HG03064 (cell line): ENCODE data around the gene DEGS2.

Experiments
- ATAC-seq: cut with Tn5 transposase; IDR thresholded peaks from one replicate; pipeline ENCODE4 v1.9.1; 2021; ENCODE audit warnings: low read depth; ENCODE audit not compliant: unreplicated experiment

DEGS2 gene

DNA sequence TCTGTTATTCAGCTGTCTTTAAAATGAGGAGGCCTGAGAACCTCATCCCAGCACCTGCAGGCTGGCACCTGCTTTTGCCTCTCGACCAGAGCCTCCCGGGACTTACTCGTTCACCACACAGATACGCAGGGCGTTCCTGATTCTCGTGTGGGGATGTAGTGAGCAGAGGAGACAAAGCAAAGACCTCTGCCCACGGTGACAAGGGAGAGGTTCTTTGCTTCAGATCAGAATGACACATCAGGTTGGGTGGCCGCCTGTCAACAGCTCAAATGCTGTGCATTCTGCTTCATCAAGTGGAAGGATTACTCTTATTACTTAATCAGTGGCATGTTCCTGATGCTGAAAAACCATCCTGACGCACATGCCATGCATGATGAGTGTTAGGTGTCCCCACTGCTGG lies 24.4 kb downstream of the DEGS2 start:
- ATAC-seq, result no peak

DNA sequence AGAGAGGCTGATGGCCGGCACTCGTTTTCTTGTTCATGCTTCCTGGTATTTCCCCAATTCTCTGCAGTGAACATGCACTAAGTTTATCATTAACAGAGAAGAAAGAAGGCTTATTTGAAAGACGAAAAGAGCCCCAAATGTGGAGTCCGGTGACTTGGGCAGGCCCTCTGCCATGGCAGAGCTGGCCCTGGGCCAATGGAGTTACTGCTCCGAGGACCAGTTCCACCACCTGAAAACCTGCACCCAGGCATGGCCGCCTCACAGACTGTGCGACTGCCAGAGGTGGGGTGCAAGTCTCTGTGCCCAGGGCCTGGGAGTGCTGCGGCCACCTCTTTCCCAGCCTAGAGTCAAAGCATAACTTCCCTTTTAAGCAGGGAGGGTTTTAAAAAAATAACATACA lies 24.9 kb downstream of the DEGS2 start:
- ATAC-seq, result no peak

DNA sequence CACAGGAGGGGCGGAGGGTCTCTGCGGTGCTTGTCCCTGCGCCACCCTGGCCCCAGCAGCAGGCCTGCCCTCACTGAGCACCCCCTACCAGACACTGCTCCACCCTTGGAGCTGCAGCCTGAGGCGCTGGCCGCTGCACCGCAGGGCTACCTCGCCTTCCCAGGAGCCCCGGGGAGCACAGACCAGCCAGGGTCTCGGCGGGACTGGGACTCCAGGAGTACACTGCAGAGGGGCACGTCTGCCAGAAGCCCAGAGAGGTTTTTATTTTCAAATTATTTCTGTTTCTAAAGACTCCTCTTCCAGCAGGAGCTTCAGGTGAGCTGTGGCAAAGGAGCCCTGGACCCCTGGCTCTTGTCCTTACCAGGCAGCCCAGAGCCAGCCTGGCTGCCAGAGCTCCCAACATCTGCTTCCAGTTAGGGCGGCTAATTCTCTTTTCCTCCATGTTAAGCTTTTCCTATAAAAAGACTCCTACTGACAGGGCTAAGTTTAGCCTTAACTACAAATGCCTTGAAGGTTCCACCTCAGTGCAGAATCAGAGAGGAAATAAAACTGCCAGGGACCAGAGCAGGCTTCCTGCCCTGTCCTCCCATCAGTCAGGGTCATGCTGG lies 26.4 kb downstream of the DEGS2 start:
- no peak for ATAC-seq

DNA sequence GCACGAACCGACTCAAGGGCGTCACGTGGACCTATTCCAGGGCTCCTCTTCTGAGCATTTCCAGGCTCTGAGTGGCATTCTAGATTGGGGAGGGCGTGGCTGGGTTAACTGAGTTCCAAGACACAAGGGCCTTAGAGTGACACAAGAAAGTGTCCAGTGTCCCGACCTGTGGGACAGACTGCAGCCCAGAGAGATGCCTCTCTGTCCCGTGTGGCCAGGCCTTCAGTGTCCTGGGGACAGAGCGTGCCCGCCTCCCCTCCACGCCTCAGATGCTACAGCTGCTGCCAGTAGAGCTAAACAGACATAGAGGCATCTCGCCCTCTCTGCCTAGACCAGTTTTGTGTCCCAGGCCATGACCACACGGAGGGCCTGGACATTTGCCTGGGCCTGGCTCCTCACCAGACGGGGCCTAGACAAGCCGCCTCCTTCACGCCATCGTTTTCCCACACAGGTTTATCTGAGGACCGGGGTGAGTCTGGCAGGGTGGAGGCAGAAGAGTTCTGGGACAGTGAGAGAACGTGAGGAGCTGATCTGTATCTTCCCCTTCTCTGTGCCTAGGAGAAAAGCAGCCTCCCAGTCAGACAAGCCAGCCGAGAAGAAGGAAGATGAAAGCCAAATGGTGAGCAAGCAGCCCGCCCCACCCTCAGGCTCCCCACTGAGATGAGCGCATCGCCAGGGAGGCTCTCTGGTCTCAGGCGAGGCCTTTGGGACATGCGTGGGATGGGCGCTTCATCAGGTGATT lies 27.1 kb downstream of the DEGS2 start:
- no peak for ATAC-seq

DNA sequence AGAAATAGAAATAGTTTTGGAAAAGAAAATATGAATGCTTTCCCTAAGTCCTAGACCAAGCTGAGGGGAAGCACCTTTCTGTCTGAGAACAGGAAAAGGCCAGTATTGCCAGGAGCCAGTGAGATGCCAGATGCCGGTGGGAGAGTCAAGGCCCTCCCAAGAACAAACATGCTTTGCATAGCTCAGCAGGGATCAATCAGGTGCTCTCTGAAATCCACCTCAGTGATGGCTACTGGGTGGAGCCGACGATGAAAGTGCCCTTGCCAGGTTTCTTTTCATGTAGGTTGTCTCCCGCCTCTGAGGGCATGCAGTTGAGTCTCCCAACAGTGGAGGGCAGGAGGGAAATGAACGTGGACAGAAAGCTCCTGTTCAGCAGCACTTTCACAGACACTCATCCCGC lies 28.3 kb downstream of the DEGS2 start:
- no peak for ATAC-seq

DNA sequence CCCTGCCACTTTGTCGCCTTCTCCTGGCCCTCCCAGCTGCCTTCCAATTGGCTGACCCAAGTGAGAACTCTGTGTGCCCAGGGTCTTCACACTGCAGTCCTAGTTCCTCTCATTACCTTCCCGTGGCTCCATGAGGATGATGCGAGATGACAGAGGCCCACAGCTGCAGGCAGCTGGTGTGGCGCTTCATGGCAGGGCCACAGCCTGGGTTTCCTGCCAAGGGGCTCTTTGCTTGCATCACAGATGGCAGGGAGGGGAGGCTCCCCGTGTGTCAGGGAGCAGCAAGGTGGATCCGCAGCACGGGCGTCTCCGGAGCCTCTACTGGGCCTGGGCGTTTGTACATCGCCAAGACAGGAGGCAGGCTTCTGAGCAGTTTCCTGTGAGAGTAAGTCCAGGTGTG lies 28.9 kb downstream of the DEGS2 start:
- ATAC-seq, result no peak

DNA sequence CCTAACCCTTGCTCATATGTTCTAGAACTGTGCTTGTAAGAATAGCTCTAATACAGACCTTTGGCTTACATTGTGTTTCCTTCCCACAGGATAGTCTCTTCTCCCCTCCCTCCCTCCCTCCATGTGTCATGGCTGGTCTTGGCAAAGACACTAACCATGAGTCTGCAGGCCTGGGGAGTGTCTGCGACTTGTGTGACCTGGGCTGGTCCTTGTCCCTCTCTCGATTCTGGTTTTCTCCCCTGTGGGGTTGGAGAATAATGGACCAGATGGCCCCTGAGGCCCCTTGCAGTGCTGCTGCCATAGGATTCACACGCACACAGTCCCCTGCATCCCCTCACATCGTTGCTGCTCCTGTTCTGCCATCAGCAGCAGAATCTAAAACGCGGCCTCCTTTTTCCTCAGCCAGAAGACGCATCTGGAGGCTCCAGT lies 30.3 kb downstream of the DEGS2 start:
- no peak for ATAC-seq

DNA sequence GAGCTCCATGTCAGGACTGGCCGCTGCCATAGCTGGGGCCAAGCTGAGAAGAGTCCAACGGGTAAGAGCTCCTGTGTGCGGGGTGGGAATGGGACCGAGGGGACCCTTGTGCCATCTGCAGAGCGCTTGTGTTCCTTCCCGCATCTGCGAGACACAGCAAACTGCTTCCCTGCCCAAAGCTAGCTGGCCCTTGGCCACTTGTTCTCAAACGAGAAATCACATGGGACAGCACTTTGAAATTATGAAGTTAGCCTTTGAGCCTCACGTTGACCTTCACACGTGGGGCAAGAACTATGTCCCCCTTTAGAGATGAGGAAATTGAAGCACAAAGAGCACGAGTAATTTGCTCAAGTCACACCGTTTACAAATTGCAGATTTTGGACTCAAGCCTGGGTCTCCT lies 30.8 kb downstream of the DEGS2 start:
- no peak for ATAC-seq

DNA sequence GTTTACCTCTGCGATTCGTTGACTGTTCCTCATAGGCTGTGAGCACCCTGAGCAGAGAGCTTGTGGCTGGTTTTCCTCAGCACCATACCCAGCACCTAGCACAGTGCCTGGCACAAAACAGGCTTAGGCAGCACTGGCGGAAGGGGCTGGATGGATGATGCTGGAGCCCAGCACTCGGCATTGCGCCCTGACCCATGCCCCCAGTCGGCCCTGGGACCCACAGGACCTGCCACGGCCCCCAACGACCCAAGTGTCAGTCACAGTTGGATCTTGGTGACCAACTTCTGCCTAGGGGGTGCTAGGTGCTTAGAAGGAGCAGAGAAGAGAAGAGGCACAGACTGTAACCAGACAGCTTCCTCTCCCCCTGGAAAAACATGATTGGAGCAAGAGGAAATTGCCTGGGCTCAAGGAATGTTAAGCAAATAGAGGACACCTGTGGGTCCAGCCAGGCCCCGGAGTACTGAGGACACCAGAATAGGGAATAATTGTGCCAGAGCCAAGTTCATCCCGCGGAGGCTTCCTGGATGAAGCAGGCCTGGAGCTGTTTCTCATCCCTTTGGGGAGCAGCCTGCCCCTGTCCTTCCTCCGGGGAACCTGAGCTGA lies 31.5 kb downstream of the DEGS2 start:
- no peak for ATAC-seq

DNA sequence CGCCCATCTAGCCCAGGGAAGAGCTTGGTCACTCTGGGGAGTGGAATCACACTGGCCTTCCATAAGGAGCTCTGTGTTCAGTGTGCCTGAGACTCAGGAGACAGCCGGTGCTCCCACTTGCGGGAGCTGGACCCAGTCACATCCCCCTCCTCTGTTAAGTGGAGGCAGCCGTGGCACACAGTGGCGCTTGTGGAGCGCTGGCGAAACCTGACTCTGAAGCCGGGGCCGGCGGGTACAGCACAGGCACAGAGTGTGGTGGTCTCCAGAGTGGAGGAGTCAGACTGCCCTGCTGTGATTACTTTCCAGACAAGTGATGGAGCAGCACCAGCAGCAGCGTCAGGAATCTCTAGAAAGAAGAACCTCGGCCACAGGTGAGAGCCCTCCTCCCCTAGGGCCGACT lies 33.0 kb downstream of the DEGS2 start:
- no peak for ATAC-seq

DNA sequence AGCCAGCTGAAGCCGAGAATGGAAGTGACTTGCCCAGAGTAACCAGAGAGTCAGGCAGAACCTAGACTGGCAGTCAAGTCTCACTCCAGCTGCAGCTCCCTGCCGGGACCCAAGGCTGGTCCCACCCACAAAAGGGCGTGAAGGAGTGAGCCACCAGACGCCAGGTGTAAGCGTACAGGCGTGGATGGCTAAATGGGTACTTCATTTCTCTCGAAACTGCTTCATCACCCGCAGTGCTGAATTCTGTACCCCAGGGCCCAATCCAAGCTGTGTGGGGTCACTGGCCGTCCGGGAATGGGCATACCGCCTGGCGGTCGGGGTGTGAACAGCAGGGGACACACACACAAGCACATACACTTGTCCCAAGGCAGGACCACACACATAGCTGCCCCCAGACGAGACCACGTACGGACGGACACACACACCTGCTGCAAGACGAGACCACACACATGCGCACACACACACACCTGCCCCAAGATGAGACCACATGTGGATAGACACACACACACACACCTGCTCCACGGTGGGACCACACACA lies 34.8 kb downstream of the DEGS2 start:
- ATAC-seq, result no peak

DNA sequence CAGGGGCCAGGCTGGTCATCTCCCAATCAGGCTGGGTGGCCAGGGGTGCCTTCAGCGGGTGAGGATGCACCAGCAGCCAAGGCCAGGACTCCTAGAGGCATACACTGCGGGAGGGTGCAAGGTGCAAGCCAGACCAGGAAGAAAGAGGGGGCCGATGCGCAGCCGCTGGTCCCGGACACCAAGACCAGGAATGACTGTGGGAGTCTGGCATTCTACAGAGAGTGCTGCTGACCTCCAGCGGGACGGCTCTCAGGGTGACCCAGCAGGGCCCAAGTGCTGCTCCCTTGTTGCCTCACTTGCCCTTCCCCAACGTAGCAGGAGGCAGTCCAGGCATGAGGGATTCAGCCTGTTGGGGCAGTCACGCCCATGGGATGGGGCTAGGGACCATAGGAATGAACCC lies 35.8 kb downstream of the DEGS2 start:
- ATAC-seq, result no peak

DNA sequence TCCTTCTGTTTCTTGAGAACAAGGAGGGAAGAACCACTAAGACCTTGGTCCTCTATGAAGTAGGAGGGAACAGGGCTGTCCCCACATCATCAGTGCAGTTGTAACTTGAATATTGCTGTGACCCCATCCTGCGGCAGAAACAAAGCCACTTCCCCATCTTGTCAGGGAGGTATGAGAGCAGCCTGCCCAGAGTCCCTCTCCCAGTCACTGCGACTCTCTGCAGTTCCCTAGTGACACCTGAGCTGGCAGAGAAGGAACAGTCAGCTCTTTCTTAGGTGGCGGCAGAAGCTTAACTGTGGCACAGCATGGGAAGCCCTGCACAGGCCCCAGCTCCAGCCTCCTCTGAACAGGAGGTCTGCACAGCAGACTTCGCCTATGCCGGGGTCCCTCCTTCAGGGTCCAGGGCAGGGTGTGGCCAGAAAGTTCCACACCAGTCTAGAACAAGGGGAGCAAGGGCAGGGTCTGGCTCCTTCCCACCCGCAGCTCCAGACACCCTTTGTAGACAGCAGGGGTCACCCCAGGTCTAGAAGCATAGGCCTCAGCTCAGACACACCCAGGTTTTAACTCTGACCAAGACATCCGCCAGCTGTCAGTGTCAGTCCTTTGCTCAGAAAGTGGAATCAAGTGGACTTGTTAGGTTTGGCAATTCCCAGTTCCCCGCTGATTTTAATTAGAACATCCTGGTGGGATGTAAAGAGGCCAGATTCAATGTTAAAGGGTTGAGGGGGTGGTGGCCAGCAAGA lies 36.8 kb downstream of the DEGS2 start:
- no peak for ATAC-seq

DNA sequence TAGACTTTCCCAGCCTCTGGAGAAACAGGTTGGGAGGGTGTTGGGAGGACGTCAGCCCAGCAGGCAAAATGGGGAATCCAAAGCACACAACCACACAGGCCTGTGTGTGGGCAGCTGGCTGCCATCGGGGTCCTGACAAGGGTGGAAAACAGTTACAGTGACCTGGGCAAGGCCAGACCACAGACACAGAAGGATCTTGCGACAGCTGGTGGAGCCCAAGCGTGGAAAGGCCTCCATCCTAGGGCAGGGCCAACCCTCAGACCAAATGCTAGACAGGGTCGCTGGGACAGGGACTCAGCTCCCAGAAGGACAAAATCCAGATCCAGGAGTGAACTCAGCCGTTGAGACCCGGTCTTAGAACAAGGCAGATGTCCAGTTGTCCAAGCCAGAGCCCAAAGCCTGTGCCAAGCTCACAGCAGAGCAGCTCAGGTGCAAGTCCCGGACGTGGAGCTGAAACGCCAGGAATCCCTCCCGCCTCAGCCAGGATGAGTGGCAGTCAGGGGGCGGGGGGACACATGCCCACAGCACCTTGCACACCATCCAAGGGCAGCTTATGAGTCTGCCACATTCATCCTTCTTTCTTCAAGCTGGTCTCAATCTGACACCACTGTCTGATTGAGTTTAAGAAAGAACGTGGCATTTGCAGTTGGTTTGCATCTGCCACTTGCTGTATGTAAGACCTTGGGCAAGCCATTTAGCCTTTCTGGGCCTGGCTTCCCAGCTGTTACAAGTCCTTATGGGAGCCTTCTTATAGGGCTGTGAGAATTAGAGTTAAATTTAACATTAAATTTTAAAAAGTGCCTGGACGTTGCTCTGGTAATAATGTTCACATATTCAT lies 37.6 kb downstream of the DEGS2 start:
- ATAC-seq, result no peak

DNA sequence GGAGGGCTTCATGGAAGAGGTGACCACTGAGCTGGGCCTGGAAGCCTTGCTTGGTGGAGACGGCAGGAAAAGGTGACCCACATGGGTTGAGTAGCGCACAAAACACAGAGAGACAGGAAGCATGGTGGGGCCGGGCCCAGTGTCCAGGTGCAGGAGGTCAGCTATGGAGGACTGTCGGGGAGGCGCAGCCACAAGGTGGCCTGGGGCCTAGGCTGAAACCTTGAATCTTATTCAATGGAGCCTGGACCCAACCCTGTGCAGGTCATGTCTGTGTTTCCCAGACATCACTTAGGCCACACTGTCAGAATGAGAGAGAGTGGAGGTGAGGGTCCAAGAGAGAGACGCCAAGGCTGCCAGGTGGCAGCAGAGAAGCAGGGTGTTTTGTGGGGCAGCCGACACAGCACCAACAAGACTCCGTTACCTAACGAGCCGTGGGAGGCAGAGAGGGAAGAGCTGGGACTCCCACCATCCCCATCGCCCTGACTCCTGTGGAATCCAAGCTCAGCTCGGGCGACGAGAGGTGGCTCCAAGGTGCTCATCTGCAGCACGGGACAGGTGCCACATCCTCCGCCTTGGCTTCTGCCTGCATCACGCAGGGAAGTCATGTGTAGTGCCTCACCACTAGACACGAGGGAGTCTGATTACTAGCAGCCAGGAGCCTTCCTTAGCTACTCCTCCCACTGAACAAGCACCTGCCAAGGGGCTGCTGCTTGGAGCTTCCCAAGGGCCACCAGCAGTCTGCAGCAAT lies 38.7 kb downstream of the DEGS2 start:
- ATAC-seq, result no peak

DNA sequence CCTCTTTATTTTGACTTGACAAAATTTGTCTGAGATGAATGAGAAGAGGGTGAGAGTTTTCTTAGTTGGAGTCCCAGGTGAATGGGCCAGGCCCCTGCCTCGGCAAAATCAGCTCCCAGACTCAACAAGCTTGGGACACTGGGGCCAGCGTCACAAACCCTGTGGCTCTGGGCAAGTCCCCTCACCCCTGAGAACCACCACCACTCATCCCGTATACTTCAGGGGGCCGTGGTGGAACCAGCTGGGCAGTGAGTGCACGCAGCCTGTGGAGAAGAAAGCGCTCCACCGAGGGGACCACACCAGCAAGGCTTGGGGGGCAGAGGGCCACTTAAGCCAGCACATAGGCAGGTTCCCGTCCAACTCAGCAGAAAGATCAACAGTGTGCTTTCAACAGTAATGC lies 40.2 kb downstream of the DEGS2 start:
- ATAC-seq, result no peak

DNA sequence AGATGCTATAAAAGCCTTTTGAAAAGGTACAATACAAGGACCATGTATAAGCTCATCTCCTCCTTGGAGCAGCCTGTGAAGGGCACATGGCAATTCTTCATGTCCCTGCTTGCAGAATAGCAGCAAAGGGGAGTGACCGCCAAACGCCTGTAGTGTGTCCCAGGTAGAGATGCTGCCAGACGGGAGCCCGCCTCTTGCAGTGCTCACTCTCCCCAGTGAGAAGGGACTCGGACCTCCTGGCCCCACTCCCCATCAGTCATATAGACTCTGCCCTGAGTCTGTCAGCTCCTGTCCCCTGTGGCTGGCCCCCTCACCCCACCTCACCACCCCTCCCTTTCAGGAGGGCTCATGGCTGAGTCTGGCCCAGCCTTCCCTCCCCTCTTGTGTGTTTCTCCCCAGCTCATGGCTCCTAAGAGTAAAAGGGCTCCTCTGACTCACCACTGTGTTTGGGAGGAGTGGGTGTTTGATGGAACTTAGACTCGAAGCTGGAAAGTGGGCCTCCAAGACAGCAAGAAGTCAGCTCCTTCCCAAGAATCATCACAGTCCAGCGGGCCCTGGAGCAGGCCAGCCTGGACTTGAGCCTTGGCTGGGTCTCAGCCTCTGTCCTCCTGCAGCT lies 40.9 kb downstream of the DEGS2 start:
- no peak for ATAC-seq

DNA sequence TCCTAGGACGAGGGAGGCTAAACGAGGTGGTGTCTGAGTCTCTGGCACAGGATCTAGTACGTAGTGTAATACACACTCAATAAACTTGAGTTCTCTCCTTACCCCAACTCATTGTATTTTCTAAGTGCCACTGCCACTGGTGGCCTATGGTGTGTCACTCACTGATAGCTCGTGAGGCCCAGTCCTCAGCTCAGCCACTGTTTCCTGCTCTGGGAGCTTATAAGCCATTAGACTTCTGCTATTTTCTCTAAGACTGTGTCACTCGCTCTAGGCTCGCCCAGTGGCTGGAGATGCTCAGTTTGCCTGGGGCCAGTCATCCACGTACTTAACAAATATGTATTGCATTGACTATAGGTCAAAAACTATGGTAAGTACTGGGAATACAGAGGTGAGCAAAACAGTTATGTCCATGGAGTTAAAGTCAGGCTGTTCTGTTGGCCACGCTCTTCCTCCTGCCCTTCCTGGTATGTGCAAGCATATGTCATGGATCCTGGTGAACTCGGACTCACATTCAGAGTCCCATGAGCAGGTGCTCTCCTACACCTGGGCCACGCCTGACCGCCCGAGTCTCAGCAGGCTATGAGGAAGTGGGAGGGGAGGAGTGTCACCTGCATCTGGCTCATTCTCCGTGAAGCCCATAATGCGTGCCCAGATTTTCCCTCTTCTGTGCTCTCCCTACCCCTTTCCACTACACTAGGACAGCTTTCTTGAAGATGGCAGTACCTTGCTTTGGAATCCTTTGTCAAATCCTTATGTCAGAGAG lies 41.6 kb downstream of the DEGS2 start:
- ATAC-seq, result no peak
